GM23338 (cell line): Measurements from ENCODE around the gene TMC1. TPM values are rescaled to one million over a fixed set of nuclear protein-coding genes. Genes with fewer than 3 reads are reported as not detected.

ENCODE experiments used
- CREB1 ChIP-seq: fragments of 250-450 bp; sonication (Bioruptor Pico); IDR thresholded peaks from 2 replicates; pipeline ENCODE4 v1.5.0; 2020; ENCODE audit warnings: low read depth, mild to moderate bottlenecking, moderate library complexity
- CTCF ChIP-seq, 2 experiments: fragments of 200-600 bp in 1 of 2; sonication (generic) in 1 of 2; conservative IDR thresholded peaks; 2 replicates each; pipeline versions ENCODE4 v1.5.1 to v1.6.1; 2016 to 2017; ENCODE audit warnings: antibody characterized with exemption in 2 of 2, low read depth in 2 of 2, mild to moderate bottlenecking in 2 of 2, moderate library complexity in 1 of 2
- ETS1 ChIP-seq: IDR thresholded peaks from 2 replicates; pipeline ENCODE4 v1.6.1; 2016; ENCODE audit warnings: antibody characterized with exemption
- EZH2 ChIP-seq: fragments of 200-600 bp; sonication (generic); IDR thresholded peaks from one replicate; pipeline ENCODE4 v1.8.0; 2017; ENCODE audit warnings: antibody characterized with exemption, mild to moderate bottlenecking, low read depth; ENCODE audit not compliant: unreplicated experiment
- EZH2phosphoT487 ChIP-seq: fragments of 200-600 bp; sonication (generic); IDR thresholded peaks from one replicate; pipeline ENCODE4 v1.8.1; 2018; ENCODE audit warnings: antibody characterized with exemption; ENCODE audit not compliant: unreplicated experiment
- NANOG ChIP-seq: IDR thresholded peaks from 2 replicates; pipeline ENCODE4 v1.6.1; 2016; ENCODE audit warnings: antibody characterized with exemption, borderline replicate concordance
- STAT1 ChIP-seq: IDR thresholded peaks from one replicate; pipeline ENCODE4 v1.6.1; 2016; ENCODE audit warnings: antibody characterized with exemption; ENCODE audit not compliant: unreplicated experiment
- ZNF114 ChIP-seq: fragments of 250-450 bp; sonication (Bioruptor Pico); IDR thresholded peaks from 2 replicates; pipeline ENCODE4 v1.5.0; 2020; ENCODE audit warnings: mild to moderate bottlenecking, moderate library complexity
- ZNF462 ChIP-seq: fragments of 250-450 bp; sonication (Bioruptor Pico); IDR thresholded peaks from 2 replicates; pipeline ENCODE4 v1.5.0; 2020; ENCODE audit warnings: mild to moderate bottlenecking, moderate library complexity
- polyA plus RNA-seq: library from polyadenylated mRNA; unstranded; fragments of >200 nt; fragmentation: Nextera tagmentation; extraction: Ambion mirVana; gene quantifications from 2 replicates; pipeline ENCODE4 v1.2.1, GENCODE V29; 2016
- total RNA-seq: library from RNA; depleted of rRNA; stranded (reverse); fragments of >200 nt; shearing (Covaris generic); gene quantifications from 2 replicates; pipeline ENCODE4 v1.2.3, GENCODE V29; 2014

The TMC1 gene
- total and polyA plus RNA-seq, 2 experiments from 2014 or later: 0.61 to 1.2 TPM

GRCh38 chr9:72789885-72790284 lies 268.5 kb downstream of the TMC1 start (continued):
- TF ChIP-seq ZNF462 (CRISPR knock-in tag): no peak
- no peak for TF ChIP-seq EZH2
- TF ChIP-seq CREB1 (CRISPR knock-in tag): no peak
- no peak for TF ChIP-seq STAT1
- TF ChIP-seq NANOG: no peak
- TF ChIP-seq CTCF (conservative IDR thresholded peaks at IDR 0.05; ENCODE audit: low read depth in 2 of 2): no peak
- no peak for TF ChIP-seq ZNF114 (CRISPR knock-in tag)
- TF ChIP-seq ETS1: no peak
- no peak for TF ChIP-seq EZH2phosphoT487
